Middle frontal gyrus (tissue), 1 donor: Measurements from ENCODE around the gene FAM240B.

Experiments
- DNase-seq: peaks from one replicate; pipeline ENCODE4 v3.0.0-alpha.2; 2015; ENCODE audit warnings: low spot score; ENCODE audit errors: extremely low spot score

The FAM240B gene

DNA sequence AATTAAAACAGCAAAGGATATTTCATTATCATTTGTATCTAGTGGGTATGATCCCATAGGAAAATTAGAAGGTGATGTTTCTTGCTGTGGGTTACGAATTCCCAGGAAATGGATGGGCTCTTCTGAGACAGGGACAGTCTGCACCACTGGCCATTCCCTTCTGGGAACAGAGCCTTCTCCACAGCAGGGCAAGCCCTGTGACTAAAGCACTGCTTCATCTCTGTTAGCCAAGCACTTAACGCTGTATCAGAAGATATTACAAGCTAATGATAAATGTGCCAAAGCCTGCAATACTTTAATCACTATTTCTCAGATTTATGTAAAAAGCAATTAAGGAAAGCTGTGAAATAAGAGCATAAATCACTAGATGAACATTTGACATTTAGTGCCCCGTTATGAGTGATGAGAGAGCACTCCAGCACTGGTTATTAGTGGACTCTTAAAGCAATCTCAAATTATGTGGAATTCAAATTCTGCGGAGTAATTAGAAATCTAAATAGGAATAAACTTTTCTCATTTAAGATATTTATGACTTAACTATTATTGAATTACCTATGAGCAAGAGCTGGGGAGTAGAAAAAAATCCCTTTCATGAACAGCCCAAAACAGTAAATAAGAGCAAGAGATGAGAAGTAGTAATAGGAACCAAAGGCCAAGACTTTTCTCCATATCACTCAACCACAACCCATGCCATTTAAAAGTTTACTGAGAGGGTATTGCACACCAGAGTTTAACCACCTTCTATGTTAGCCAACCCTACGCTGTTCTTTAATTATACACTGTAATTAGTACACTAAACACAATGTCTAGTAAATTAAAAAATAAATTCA, 49.2 kb downstream of the FAM240B start:
- DNase-seq: no peak

DNA sequence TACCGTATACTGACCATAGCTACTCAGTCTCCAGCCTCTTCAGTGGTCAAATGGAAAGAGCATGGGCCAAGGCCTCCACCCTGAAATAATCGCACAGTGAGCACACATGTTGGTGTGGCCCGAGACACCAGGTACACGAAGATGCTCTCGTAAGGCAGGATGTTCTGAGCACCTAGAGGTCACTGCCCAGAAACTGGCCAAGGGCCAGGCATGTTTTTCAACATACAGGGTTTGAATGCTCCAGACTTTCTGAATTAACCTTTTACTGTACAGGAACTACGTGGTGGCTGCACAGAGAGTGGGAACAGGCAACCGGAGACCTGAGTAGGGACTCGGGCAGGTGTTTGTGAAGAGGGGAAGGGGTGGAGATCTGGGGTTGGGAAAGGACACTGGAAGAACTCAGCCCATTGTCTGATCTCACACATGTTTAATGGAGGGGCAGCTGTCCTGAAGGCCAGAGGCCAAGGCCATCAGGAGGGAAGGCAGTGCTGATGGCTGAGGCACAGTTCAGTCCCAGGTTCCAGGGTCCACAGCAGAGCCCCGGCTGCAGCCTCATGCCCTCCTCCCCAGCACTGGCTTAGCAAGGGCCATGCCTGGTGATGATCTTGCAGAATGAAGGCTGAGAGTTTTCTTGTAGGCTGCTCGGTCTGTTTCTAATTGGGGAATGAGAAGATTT, 51.0 kb downstream of the FAM240B start:
- no peak for DNase-seq

DNA sequence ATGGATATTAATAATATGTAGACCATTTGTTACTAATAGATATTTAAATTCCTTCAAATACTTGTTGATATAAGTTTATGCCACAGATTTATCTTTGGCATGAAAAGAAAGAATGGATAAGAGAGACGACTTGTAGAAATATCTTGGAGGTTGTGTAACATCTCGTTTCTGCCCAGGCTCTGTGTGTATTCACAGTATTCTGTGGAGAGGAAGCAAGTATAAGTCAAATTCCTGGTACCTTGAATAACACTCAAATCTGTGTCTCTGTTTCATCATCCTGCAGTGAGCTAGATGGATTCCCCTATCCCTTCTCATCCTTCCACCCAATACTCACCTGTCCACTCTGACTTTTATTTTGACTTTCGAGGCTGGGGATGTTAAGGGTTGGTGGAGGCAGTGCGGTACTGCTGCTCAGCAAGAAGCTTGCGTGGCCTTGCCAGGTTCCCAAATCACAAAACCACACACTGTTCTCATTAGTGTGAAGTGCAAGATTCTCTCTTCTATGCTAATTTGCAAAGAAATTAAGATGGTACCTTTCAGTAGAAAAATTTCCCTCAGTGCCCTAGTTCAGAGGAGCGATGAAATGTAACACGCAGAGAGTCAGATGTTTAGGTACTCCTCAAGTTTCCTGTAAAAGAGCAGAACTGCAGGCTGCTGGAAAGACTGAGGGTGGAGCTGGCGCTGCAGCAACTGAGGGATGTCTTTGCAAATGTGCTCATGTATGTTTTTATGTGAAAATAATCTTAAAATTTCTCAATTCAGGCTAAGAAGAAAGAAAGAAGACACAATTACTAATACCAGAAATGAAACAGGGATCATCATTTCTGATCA, 57.0 kb downstream of the FAM240B start:
- no peak for DNase-seq

DNA sequence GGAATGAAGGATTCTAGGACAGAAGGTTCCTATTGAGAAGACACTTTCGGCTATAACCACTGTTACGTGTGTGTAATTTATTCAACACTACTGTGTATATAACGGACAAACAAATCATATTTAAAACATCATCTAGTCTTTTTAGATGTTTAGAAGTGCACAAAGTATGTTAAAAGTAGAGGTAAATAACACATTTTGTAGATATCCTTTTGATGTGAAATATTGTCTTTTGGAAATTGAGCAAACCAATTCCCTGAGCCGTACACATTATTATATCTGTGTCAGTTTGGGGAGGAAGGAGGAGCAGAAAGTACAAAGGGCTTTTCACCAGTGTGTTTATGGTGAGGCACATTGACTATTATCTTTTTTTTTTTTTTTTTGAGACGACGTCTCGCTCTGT, 60.4 kb downstream of the FAM240B start:
- DNase-seq: no peak

DNA sequence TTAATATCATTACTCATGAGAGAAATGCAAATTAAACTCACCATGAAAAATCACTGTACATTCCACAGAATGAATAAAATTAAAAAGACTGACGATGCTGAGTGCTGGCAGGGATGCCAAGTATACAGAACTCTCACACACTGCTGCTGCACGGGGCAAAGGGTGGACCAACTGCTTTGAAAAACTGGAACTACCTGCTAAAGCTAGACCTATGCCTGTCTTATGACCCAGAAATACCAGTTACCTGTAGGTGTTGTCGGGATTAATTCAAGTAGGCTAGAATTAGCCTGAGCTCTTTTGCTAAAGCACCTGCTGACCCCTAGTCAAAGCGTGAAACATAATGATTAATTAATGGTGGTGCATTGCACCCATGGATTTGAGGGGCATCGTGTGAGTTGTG, 63.0 kb downstream of the FAM240B start:
- no peak for DNase-seq

DNA sequence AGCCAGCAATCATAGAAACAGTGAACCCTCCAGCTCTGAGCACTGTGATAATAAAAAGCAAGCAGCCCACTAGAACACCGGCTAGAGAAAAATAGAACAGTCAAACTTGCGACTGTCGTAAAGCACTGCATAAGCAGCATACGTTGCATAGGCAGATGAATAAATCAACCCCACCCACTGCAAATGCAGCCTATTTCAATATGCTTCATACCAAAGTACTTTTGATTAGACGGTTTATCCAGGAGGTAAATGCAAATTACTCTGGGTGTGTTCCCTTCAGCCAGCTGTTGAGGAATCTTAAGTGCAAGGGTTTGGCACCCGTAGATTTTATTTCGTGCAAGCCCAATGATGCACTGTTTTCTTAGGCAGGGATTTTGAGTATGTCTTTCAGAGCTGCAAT, 67.4 kb downstream of the FAM240B start:
- DNase-seq: no peak

DNA sequence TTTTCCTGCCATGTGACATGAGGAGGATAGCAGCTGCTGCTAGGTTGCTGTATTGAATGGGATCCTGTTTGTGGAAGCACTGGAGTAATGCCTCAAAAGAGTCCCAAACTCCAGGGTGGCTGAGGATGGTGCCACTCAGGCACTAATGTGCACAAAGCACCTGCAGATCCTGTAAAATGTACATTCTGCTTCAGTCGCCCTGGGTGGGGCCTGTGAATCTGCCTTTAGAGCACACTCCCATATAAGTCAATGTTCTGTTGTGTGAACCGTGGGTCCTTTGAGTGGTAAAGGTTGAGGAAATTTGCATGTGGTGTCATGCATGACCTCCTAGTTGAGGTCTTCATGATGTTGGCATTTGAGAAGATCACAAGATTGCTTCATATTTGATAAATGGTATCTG, 67.9 kb downstream of the FAM240B start:
- no peak for DNase-seq

DNA sequence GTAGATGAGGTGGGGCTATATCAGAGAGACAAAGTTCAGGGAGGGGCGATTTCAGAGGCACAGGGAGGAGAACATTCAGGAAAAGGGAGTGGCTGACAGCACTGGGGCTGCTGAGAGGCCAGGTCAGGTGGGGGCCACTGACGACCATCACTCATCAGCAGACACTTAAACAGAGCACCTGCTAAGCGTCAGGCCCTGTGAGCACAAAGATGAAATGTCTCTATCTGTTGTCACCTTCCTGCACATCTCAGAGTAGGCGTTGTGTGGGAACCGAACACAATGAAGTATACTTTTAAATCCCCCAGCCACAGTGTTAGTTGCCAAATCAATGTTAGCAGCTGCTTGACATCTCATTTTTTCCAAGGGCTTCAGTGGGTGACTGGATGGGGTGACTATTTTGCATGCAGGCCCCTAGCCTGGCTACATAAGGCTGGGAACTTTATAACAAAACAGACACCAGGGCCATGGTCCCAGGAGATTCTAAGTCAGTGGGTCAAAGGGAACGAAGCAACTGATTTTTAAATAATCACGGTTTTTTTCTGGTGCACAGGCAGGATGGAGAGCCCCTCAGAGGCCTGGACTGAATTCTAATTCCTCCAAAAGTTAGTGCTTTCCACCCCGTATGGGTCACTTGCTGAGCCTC, 68.4 kb downstream of the FAM240B start:
- no peak for DNase-seq

DNA sequence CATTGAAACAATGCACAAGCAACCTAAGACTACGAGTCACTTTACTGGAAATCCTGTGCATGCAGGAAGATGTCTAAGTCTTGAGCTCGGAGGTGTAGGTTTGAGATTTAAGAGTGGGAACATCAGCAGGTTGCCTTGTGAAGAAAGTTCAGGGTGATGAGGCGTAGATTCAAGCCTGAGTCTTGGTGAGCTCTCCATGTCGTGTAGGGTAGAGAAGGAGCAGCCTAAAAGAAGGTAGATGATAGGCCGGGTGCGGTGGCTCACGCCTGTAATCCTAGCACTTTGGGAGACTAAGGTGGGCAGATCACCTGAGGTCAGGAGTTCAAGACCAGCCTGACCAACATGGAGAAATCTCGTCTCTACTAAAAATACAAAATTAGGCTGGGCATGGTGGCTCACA, 69.4 kb downstream of the FAM240B start:
- no peak for DNase-seq

DNA sequence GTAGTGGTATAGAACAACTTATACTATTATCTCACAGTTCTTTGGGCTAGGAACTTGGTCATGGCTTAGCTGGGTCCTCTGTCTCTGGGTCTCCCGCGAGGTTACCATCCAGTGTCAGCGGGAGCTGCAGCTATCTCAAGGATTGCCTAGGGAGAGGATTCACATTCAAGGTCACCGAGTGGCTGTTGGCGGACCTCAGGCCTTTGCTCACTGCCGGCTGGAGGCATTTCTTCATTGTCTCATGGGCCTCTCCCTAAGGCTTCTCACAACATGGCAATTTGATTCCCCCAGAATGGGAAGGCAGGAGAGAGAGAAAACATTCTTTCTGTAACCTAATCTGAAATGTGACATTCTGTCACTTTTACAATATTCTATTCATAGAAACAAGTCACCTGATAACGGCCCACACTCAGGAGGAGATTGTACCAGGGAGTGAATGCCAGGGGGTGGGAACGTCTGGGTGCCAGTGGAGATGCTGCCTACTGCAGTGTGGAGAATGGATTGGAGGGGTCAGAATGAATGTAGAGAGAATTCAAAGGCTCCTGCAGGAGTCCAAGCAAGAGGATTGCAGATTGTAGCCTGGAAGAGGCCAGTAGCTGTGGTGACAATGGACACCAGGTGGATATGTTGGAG, 70.1 kb downstream of the FAM240B start:
- no peak for DNase-seq

DNA sequence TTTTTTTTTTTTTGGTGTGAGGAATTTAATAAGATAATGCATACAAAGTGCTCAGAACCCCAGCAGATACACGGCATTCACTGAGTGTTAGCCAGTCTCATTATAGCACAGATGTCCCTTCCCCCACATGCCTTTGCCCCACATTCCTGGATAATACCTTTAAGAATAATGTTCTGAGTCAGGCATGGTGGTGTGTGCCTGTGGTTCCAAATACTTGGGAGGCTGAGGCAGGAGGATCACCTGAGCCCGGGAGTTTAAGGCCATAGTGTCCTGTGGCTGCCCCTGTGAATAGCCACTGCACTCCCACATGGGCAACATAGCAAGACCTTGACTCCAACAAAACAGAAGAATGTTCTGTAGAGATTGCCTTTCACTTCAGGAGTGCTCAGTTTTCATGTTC, 75.3 kb downstream of the FAM240B start:
- DNase-seq: no peak
